Urinary bladder (tissue), 4 donors: Measurements from ENCODE around the gene OPTC. TPM values are rescaled to one million over a fixed set of nuclear protein-coding genes. Genes with fewer than 3 reads are reported as not detected.
"Not testable (repeated sequence)": the region's sequence is repeated elsewhere in the genome, so short reads cannot be mapped to it uniquely, and the experiment has no call there.

Experiments
- DNase-seq: peaks from one replicate; pipeline ENCODE4 v3.0.0-alpha.2; 2015; ENCODE audit errors: extremely low spot score
- H3K27ac ChIP-seq: one replicate; pipeline ENCODE4 v1.5.1; 2013; ENCODE audit warnings: low read depth, mild to moderate bottlenecking, moderate library complexity
- H3K36me3 ChIP-seq: one replicate; pipeline ENCODE4 v1.6.1; 2013; ENCODE audit warnings: mild to moderate bottlenecking, moderate library complexity; ENCODE audit not compliant: insufficient read depth
- H3K4me1 ChIP-seq: one replicate; pipeline ENCODE4 v1.6.1; 2013; ENCODE audit warnings: mild to moderate bottlenecking, moderate library complexity; ENCODE audit not compliant: insufficient read depth
- H3K4me3 ChIP-seq: one replicate; pipeline ENCODE4 v1.5.1; 2013; ENCODE audit warnings: low read depth, low read length
- WGBS: extraction: QIAGEN DNeasy Blood & Tissue Kit; methylation state at CpG from one replicate; pipeline ENCODE4 v1.1.7; 2013; 5-methylcytosine and 5-hydroxymethylcytosine counted together
- polyA plus RNA-seq: library from polyadenylated mRNA; stranded (reverse); fragments of 200-250 nt; gene quantifications from one replicate; pipeline ENCODE4 v1.2.3, GENCODE V29; 2013
- total RNA-seq: library from RNA; depleted of rRNA; stranded (reverse); fragments of >200 nt; gene quantifications from one replicate; pipeline ENCODE4 v1.2.3, GENCODE V29; 2014
- donor health status: healthy with polysubstance abuse.
- donor health status: healthy.

Gene OPTC
- total and polyA plus RNA-seq, 2 donors = 0.05 TPM; not detected in 1

GRCh38 chr1:203508463-203509073 is 14.6 kb downstream of the OPTC start:
- no peak overlapping the region for H3K4me3 ChIP-seq
- H3K4me1 ChIP-seq = no peaks in the 10 kb centered on the region
- WGBS = 56% methylated on average over 10 of the region's 10 CpGs
- no peaks in the 10 kb centered on the region for H3K36me3 ChIP-seq
- no peak for DNase-seq
- no peak overlapping the region for H3K27ac ChIP-seq

- no peak overlapping the region for H3K27ac ChIP-seq
- no peaks in the 10 kb centered on the region for H3K4me1 ChIP-seq
- DNase-seq = no peak
- 36% methylated on average over 1 of the region's 1 CpG for WGBS
- H3K4me3 ChIP-seq = no peak overlapping the region
- no peaks in the 10 kb centered on the region for H3K36me3 ChIP-seq
Measured at GRCh38 chr1:203509135-203509534, 15.2 kb downstream of the OPTC start.

DNA sequence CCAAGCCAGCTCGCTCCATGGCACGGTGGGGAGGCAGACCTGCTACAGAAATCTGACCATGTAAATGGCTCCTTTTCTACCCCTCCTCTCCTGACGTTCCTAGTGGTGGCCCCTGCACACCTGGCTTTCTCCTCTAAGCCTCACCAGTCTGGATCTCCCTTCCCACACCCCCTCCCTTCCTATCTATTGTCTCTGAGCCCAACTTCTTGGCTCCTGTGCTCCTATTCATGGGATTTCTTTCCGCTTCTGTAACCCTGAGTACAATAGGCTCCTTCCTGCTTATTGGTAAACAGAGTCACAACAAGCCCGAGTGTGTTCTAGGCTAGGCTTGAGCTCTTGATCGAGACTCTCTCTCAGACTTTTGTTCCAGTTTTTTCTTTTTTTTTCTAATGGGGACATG is 17.6 kb downstream of the OPTC start:
- H3K27ac ChIP-seq = no peak overlapping the region

GRCh38 chr1:203511930-203512329 is 18.0 kb downstream of the OPTC start:
- Histone ChIP-seq H3K4me1 (no peaks in the 10 kb centered on the region), H3K4me3 (no peak overlapping the region), H3K27ac (no peak overlapping the region), H3K36me3 (no peaks in the 10 kb centered on the region)
- DNase-seq = no peak
- WGBS = 88% methylated on average over 4 of the region's 4 CpGs

More for the DNA sequence above, 17.6 kb downstream of the OPTC start:
- H3K4me1 ChIP-seq = no peaks in the 10 kb centered on the region
- 79% methylated on average over 6 of the region's 6 CpGs for WGBS
- H3K4me3 ChIP-seq = no peak overlapping the region
- no peak for DNase-seq
- no peaks in the 10 kb centered on the region for H3K36me3 ChIP-seq

- DNase-seq = no peak
- Histone ChIP-seq H3K4me3 (no peak overlapping the region), H3K4me1 (no peaks in the 10 kb centered on the region), H3K27ac (peak overlapping the region; percentile 44), H3K36me3 (no peaks in the 10 kb centered on the region)
- WGBS = 43% methylated on average over 1 of the region's 1 CpG
Measured at GRCh38 chr1:203512517-203512847, 18.5 kb downstream of the OPTC start.

DNA sequence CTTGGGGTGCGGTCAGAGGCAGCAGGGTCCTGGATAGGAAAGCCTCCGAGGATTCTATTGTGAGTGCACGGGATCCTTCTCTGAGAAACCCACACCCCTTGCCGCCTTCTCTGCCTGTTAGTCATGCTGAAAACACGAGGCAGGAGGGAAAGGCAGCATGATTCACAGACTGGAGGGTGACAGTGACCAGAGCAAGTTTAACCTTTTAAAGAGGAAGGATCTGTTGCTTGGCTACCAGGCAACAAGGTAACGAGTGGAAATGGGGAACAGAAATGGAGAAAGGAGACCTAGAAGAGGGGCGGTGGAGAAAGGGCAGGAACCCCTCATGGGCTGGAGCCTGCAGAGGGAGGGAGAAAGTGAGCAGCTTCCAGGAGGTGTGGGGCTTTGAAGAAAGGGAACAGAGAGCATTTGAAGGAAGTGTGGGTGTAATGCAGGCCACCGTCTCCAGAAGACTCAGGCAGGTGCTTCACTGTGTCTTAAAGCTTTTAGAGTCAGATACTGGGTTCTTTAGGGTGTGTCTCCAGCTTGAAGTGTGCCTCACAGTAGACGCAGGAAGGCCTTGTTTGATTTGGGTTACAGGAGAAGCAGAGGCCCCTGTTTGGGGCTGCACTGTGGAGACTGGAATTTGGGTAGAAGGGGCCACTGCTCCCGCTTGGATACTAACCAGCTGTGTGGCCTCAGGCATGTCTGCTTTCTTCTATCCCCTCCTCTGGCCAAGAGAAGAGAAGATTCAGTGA is 19.1 kb downstream of the OPTC start:
- peak; percentile 59 for DNase-seq
- Histone ChIP-seq H3K4me3 (no peak overlapping the region), H3K27ac (peak overlapping the region; percentile 63), H3K4me1 (no peaks in the 10 kb centered on the region), H3K36me3 (no peaks in the 10 kb centered on the region)
- WGBS = 22% methylated on average over 10 of the region's 10 CpGs

- no peaks in the 10 kb centered on the region for H3K4me1 ChIP-seq
- DNase-seq = no peak
- H3K4me3 ChIP-seq = no peak overlapping the region
- 61% methylated on average over 9 of the region's 9 CpGs for WGBS
- no peaks in the 10 kb centered on the region for H3K36me3 ChIP-seq
- H3K27ac ChIP-seq = peak overlapping the region; percentile 47
Measured at GRCh38 chr1:203513585-203514031, 19.7 kb downstream of the OPTC start.

GRCh38 chr1:203516184-203516583 is 22.2 kb downstream of the OPTC start:
- Histone ChIP-seq H3K27ac (no peak overlapping the region), H3K4me3 (no peak overlapping the region), H3K4me1 (no peaks in the 10 kb centered on the region), H3K36me3 (no peaks in the 10 kb centered on the region)
- no peak for DNase-seq
- WGBS = 94% methylated on average over 9 of the region's 9 CpGs

DNA sequence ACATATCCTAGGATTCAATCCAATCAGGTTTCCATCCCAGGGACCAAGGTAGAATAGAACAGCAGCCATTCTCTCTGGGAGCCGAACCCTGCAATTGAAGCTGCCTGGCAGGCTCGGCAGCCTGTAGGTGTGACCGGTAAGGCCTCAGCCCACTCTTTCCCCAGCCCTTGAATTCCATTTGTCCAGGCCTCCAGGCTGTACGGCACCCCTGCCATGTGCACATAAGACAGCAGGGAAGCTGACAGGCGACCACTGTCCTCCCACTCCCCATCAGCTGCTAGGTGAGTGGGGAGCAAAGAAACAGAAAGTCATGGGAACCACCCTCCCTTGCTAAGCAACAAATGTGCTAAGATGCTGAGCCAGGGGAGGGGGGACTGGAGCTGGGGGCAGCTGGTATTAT is 23.0 kb downstream of the OPTC start:
- WGBS = 69% methylated on average over 5 of the region's 5 CpGs
- H3K27ac ChIP-seq = no peak overlapping the region

DNA sequence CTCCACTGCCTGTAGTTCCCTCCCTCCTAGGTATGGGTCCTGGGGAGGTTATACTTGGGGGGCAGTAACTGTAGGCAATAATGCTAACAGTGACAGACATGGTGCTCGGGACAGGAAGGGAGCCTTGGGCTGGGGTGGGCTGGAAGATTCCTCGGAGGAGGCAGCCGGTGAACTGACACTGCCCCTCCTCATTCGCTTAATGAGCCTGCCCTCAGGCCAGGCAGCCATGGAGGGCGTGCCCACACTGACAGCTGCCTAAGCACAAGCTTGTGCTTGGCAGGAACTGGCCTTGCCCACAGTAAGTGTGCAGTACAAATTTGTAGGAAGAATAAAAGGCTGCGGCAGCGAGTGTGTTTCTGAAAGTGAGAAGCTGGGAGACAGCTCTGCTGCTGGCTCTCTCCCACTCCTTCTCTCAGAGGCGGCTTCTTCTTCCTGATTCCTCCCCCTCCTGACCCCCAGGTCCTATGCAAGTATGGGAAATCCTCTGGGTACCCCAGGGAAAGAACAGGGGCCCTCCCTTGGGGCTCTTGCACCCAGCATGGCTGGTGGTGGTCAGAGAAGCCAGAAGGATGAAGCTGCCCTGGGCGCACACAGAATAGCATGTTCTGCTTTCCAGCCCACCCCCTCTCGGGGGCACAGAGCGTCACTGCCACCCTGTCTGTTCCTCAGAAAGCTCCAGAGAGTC is 23.6 kb downstream of the OPTC start:
- Histone ChIP-seq H3K27ac (no peak overlapping the region), H3K4me3 (no peak overlapping the region), H3K4me1 (no peaks in the 10 kb centered on the region), H3K36me3 (no peaks in the 10 kb centered on the region)
- DNase-seq = no peak
- 85% methylated on average over 11 of the region's 11 CpGs for WGBS

More for the DNA sequence above, 23.0 kb downstream of the OPTC start:
- Histone ChIP-seq H3K4me1 (no peaks in the 10 kb centered on the region), H3K36me3 (no peaks in the 10 kb centered on the region), H3K4me3 (no peak overlapping the region)
- no peak for DNase-seq

GRCh38 chr1:203518139-203518538 is 24.2 kb downstream of the OPTC start:
- not testable (repeated sequence) for H3K4me1 ChIP-seq, DNase-seq, H3K36me3 ChIP-seq, H3K4me3 ChIP-seq, H3K27ac ChIP-seq
- WGBS = 99% methylated on average over 4 of the region's 4 CpGs

GRCh38 chr1:203518541-203518940 is 24.6 kb downstream of the OPTC start:
- H3K4me1 ChIP-seq = no peaks in the 10 kb centered on the region
- no peak overlapping the region for H3K27ac ChIP-seq
- DNase-seq = no peak
- no peaks in the 10 kb centered on the region for H3K36me3 ChIP-seq
- WGBS = 94% methylated on average over 7 of the region's 7 CpGs
- H3K4me3 ChIP-seq = no peak overlapping the region

GRCh38 chr1:203519053-203519840 is 25.3 kb downstream of the OPTC start:
- Histone ChIP-seq H3K36me3 (no peaks in the 10 kb centered on the region), H3K4me1 (no peaks in the 10 kb centered on the region), H3K4me3 (no peak overlapping the region), H3K27ac (no peak overlapping the region)
- DNase-seq = no peak
- 81% methylated on average over 10 of the region's 10 CpGs for WGBS
